HG03558 (cell line): ENCODE measurements around the gene CCDC102B.
"Not testable (repeated sequence)": the region's sequence is repeated elsewhere in the genome, so short reads cannot be mapped to it uniquely, and the experiment has no call there.

Experiments
- ATAC-seq: cut with Tn5 transposase; IDR thresholded peaks from one replicate; pipeline ENCODE4 v1.9.1; 2021; ENCODE audit warnings: moderate number of reproducible peaks; ENCODE audit not compliant: unreplicated experiment; ENCODE audit errors: extremely low read depth

CCDC102B gene

GRCh38 chr18:68960355-68960754 is 162.5 kb downstream of the CCDC102B start:
- no peak for ATAC-seq

GRCh38 chr18:68962623-68963022 is 164.7 kb downstream of the CCDC102B start:
- no peak for ATAC-seq

- no peak for ATAC-seq
Observed at GRCh38 chr18:68965817-68966216, 167.9 kb downstream of the CCDC102B start.

GRCh38 chr18:68969027-68969426 is 171.1 kb downstream of the CCDC102B start:
- ATAC-seq, result no peak

GRCh38 chr18:68972176-68972575 is 174.3 kb downstream of the CCDC102B start:
- no peak for ATAC-seq

GRCh38 chr18:68979737-68980136 is 181.9 kb downstream of the CCDC102B start:
- no peak for ATAC-seq

- ATAC-seq, result no peak
Observed at GRCh38 chr18:68983126-68983525, 185.2 kb downstream of the CCDC102B start.

GRCh38 chr18:68984342-68984741 is 186.5 kb downstream of the CCDC102B start:
- no peak for ATAC-seq

GRCh38 chr18:68985172-68985820 is 187.4 kb downstream of the CCDC102B start:
- no peak for ATAC-seq

GRCh38 chr18:68991286-68991685 is 193.4 kb downstream of the CCDC102B start:
- ATAC-seq, result no peak

GRCh38 chr18:68992719-68993482 is 195.0 kb downstream of the CCDC102B start:
- ATAC-seq, result peak; percentile 69

GRCh38 chr18:68995675-68996074 is 197.8 kb downstream of the CCDC102B start:
- no peak for ATAC-seq

- ATAC-seq, result no peak
Observed at GRCh38 chr18:68997845-68998244, 200.0 kb downstream of the CCDC102B start.

- ATAC-seq, result no peak
Observed at GRCh38 chr18:69000366-69000765, 202.5 kb downstream of the CCDC102B start.

- no peak for ATAC-seq
Observed at GRCh38 chr18:69002233-69002632, 204.4 kb downstream of the CCDC102B start.

GRCh38 chr18:69006212-69006611 is 208.3 kb downstream of the CCDC102B start:
- not testable (repeated sequence) for ATAC-seq

- ATAC-seq, result no peak
Observed at GRCh38 chr18:69008538-69008937, 210.7 kb downstream of the CCDC102B start.

GRCh38 chr18:69021211-69021805 is 223.4 kb downstream of the CCDC102B start:
- ATAC-seq, result no peak

- ATAC-seq, result no peak
Observed at GRCh38 chr18:69022426-69022825, 224.5 kb downstream of the CCDC102B start.

GRCh38 chr18:69031571-69031970 is 233.7 kb downstream of the CCDC102B start:
- ATAC-seq, result no peak

GRCh38 chr18:69032009-69032408 is 234.1 kb downstream of the CCDC102B start:
- no peak for ATAC-seq
